PC-3 (cell line): Measurements from ENCODE around the gene AKR1C1.
"Not testable (repeated sequence)": the region's sequence is repeated elsewhere in the genome, so short reads cannot be mapped to it uniquely, and the experiment has no call there.

ENCODE experiments used
- EZH2phosphoT487 ChIP-seq: fragments of 300-600 bp; sonication (generic); IDR thresholded peaks from 2 replicates; pipeline ENCODE4 v1.6.1; 2018; ENCODE audit warnings: mild to moderate bottlenecking, antibody characterized with exemption, low read length, borderline replicate concordance
- TF ChIP-seq, protein P1 (sequence below): fragments of 300-600 bp; sonication (generic); conservative IDR thresholded peaks from 2 replicates; pipeline ENCODE4 v1.5.1; 2017; ENCODE audit warnings: antibody characterized with exemption, low read depth, mild to moderate bottlenecking, low read length

GRCh38 chr10:5014200-5014910, 51.1 kb downstream of the AKR1C1 start:
- TF ChIP-seq, protein P1, sequence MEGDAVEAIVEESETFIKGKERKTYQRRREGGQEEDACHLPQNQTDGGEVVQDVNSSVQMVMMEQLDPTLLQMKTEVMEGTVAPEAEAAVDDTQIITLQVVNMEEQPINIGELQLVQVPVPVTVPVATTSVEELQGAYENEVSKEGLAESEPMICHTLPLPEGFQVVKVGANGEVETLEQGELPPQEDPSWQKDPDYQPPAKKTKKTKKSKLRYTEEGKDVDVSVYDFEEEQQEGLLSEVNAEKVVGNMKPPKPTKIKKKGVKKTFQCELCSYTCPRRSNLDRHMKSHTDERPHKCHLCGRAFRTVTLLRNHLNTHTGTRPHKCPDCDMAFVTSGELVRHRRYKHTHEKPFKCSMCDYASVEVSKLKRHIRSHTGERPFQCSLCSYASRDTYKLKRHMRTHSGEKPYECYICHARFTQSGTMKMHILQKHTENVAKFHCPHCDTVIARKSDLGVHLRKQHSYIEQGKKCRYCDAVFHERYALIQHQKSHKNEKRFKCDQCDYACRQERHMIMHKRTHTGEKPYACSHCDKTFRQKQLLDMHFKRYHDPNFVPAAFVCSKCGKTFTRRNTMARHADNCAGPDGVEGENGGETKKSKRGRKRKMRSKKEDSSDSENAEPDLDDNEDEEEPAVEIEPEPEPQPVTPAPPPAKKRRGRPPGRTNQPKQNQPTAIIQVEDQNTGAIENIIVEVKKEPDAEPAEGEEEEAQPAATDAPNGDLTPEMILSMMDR = not testable (repeated sequence)
- TF ChIP-seq EZH2phosphoT487 = not testable (repeated sequence)
